K562 (cell line): ENCODE measurements around the gene CCDC77. TPM values are rescaled to one million over a fixed set of nuclear protein-coding genes. Genes with fewer than 3 reads are reported as not detected.

Experiments
- ATAC-seq: fragments of 200-7000 bp; cut with Tn5 transposase; 3 replicates; pipeline ENCODE4 v1.9.1; 2020; ENCODE audit warnings: moderate library complexity
- BruUV-seq: library from RNA; stranded (reverse); fragments of 400-500 nt; replicated peaks from 2 replicates; lab custom pipeline; 2021; lab: Mats Ljungman, UMichigan
- CTCF ChIA-PET: fragments of 300-600 bp; formaldehyde crosslinking; extraction: SDS; loops from one replicate; lab custom pipeline; 2021; ENCODE audit warnings: low intra/inter-chr PET ratio; lab: Yijun Ruan, JAX
- POLR2A ChIA-PET: fragments of 300-600, 350-650 bp; sonication (Branson Sonifier 250); formaldehyde crosslinking; extraction: SDS; loops from one replicate; lab custom pipeline; 2021; ENCODE audit warnings: antibody characterized with exemption, inconsistent platforms; lab: Yijun Ruan, JAX
- DNase-seq, 4 experiments: peaks; one replicate each; pipeline versions ENCODE4 v3.0.0 to v3.0.0-alpha.2; 2011 to 2018; ENCODE audit warnings: low spot score in 3 of 4, mixed read lengths in 3 of 4; ENCODE audit errors: extremely low read depth in 1 of 4
- FAIRE-seq: peaks from 2 replicates; lab custom pipeline; 2011; peaks lifted over from hg19 to GRCh38; lab: Jason Lieb, UNC
- H2AFZ ChIP-seq: 2 replicates; pipeline ENCODE4 v1.6.0; 2011; ENCODE audit warnings: low read depth, low read length, control low read depth, inconsistent platforms
- H3K27ac ChIP-seq: fragments of 200-600 bp; 3 replicates; pipeline ENCODE4 v1.8.0; 2011; ENCODE audit warnings: low read depth, mild to moderate bottlenecking, control low read depth, inconsistent platforms, low read length, moderate library complexity, mixed read lengths; ENCODE audit errors: extremely low read depth
- H3K27me3 ChIP-seq, 2 experiments: fragments of 300-600 bp in 1 of 2; 2 replicates in 1 of 2; 3 replicates in 1 of 2; pipeline versions ENCODE4 v1.6.0 to v1.8.0; 2011; ENCODE audit warnings: inconsistent platforms in 2 of 2, low read length in 2 of 2, mild to moderate bottlenecking in 1 of 2, mixed read lengths in 1 of 2, moderate library complexity in 1 of 2; ENCODE audit not compliant: control insufficient read depth in 2 of 2, insufficient read depth in 2 of 2
- H3K36me3 ChIP-seq: fragments of 300-600 bp; 3 replicates; pipeline ENCODE4 v1.8.0; 2011; ENCODE audit warnings: mild to moderate bottlenecking, low read length, inconsistent platforms; ENCODE audit not compliant: control insufficient read depth, insufficient read depth
- H3K4me1 ChIP-seq, 2 experiments: fragments of 200-600 bp in 1 of 2; replicated peaks in 1 of 2; 2 replicates in 1 of 2; 3 replicates in 1 of 2; pipeline versions ENCODE4 v1.5.1 to v1.8.0; 2011; ENCODE audit warnings: inconsistent platforms in 2 of 2, low read length in 2 of 2, mild to moderate bottlenecking in 1 of 2, mixed read lengths in 1 of 2, moderate library complexity in 1 of 2; ENCODE audit not compliant: control insufficient read depth in 2 of 2, insufficient read depth in 2 of 2
- H3K4me2 ChIP-seq: 2 replicates; pipeline ENCODE4 v1.6.1; 2011; ENCODE audit warnings: low read length, control low read depth, inconsistent platforms, mixed read lengths; ENCODE audit not compliant: insufficient read depth
- H3K4me3 ChIP-seq: fragments of 200-600 bp; sonication (generic), shearing (Covaris generic); 2 replicates; pipeline ENCODE4 v1.5.1; 2016; ENCODE audit warnings: control low read depth, inconsistent platforms
- H3K79me2 ChIP-seq: fragments of 200-600 bp; 3 replicates; pipeline ENCODE4 v1.8.0; 2011; ENCODE audit warnings: low read length, inconsistent platforms; ENCODE audit not compliant: control insufficient read depth, insufficient read depth
- H3K9ac ChIP-seq, 2 experiments: 2 replicates each; pipeline versions ENCODE4 v1.6.0 to v1.6.1; 2011; ENCODE audit warnings: low read depth in 2 of 2, low read length in 2 of 2, control low read depth in 1 of 2, inconsistent platforms in 1 of 2, mild to moderate bottlenecking in 1 of 2, mixed read lengths in 1 of 2; ENCODE audit not compliant: insufficient read depth in 1 of 2
- H3K9me1 ChIP-seq: one replicate; pipeline ENCODE4 v1.6.0; 2011; ENCODE audit warnings: inconsistent platforms, mild to moderate bottlenecking, low read length, moderate library complexity; ENCODE audit not compliant: control insufficient read depth, insufficient read depth
- H3K9me3 ChIP-seq: replicated peaks from 2 replicates; pipeline ENCODE4 v1.5.1; 2011; ENCODE audit warnings: low read depth, low read length, inconsistent platforms; ENCODE audit not compliant: control insufficient read depth, insufficient read depth
- H4K20me1 ChIP-seq: replicated peaks from 2 replicates; pipeline ENCODE4 v1.6.1; 2011; ENCODE audit warnings: low read length, inconsistent platforms, mixed read lengths; ENCODE audit not compliant: control insufficient read depth, insufficient read depth
- ASH1L ChIP-seq: fragments of 450-650 bp; IDR thresholded peaks from 2 replicates; pipeline ENCODE4 v1.6.1; 2018; ENCODE audit warnings: borderline replicate concordance, mild to moderate bottlenecking, low read depth; ENCODE audit not compliant: partially characterized antibody
- FOS ChIP-seq: IDR thresholded peaks from 3 replicates; pipeline ENCODE4 v1.6.1; 2011; ENCODE audit not compliant: insufficient read length; ENCODE audit errors: extremely low read depth
- FOXA3 ChIP-seq, 2 experiments: fragments of 450-650 bp in 1 of 2; sonication (generic) in 1 of 2; formaldehyde crosslinking; IDR thresholded peaks in 1 of 2; conservative IDR thresholded peaks in 1 of 2; 2 replicates each; pipeline versions ENCODE4 v1.4.0 to v1.8.0; 2020 to 2022; ENCODE audit warnings: mild to moderate bottlenecking in 2 of 2, missing genetic modification reagents in 1 of 2
- GATA2 ChIP-seq: sonication (generic); formaldehyde crosslinking; IDR thresholded peaks from 2 replicates; pipeline ENCODE4 v1.4.0; 2020; ENCODE audit warnings: mild to moderate bottlenecking, missing genetic modification reagents
- JUNB ChIP-seq: fragments of 450-650 bp; formaldehyde crosslinking; conservative IDR thresholded peaks from 2 replicates; pipeline ENCODE4 v1.4.0; 2020; ENCODE audit warnings: mild to moderate bottlenecking
- L3MBTL2 ChIP-seq: fragments of 450-650 bp; IDR thresholded peaks from 2 replicates; pipeline ENCODE4 v1.6.1; 2016; ENCODE audit warnings: mild to moderate bottlenecking, moderate library complexity
- ZNF707 ChIP-seq: fragments of 250-450 bp; sonication (Bioruptor Pico); conservative IDR thresholded peaks from 2 replicates; pipeline ENCODE4 v1.8.0; 2022; ENCODE audit warnings: inconsistent platforms, mild to moderate bottlenecking, moderate library complexity
- WGBS: fragments of 100-300 bp; shearing (Covaris generic); methylation state at CpG from one replicate; pipeline ENCODE4 v1.1.6; 2016; ENCODE audit warnings: low coverage, mixed read lengths; ENCODE audit not compliant: insufficient coverage; ENCODE audit errors: missing lambda C conversion rate; 5-methylcytosine and 5-hydroxymethylcytosine counted together
- in situ Hi-C: fragments of 300-500 bp; cut with MboI; formaldehyde crosslinking; loops from 4 replicates; pipeline ENCODE4 v1.15.0; 2018; ENCODE audit warnings: inconsistent platforms, mixed read lengths
- intact Hi-C: fragments of 100-400 bp; cut with micrococcal nuclease; formaldehyde crosslinking; loops from 2 replicates; pipeline ENCODE4 v1.14.2; 2022
- polyA plus RNA-seq, 8 experiments: library from polyadenylated mRNA; depleted of rRNA in 4 of 8; stranded (reverse) in 5 of 8; unstranded in 3 of 8; fragments of >200 nt; fragmentation: Nextera tagmentation in 2 of 8; fragmentation: Illumina TruSeq in 1 of 8; extraction: Ambion mirVana in 2 of 8; extraction: Trizol in 1 of 8; gene quantifications; 2 replicates each; pipeline versions ENCODE4 v1.2.1 to v1.2.3, GENCODE V29; 2011 to 2014; ENCODE audit warnings: inconsistent platforms in 1 of 8, missing spikeins in 1 of 8
- total RNA-seq, 7 experiments: library from RNA; depleted of rRNA in 6 of 7; stranded (reverse); fragments of >200 nt in 6 of 7; fragmentation: Illumina TruSeq in 2 of 7; extraction: Trizol in 2 of 7; gene quantifications; 2 replicates each; pipeline versions ENCODE4 v1.2.1 to v1.2.3, GENCODE V29; 2011 to 2021; ENCODE audit warnings: low replicate concordance in 1 of 7

CCDC77 gene
- total and polyA plus RNA-seq, 9 of the 15 experiments (the other 6 are each of a cell fraction or from before 2014, with no cell fraction given), result 10.5 to 26.5 (median 17.8) TPM

DNA sequence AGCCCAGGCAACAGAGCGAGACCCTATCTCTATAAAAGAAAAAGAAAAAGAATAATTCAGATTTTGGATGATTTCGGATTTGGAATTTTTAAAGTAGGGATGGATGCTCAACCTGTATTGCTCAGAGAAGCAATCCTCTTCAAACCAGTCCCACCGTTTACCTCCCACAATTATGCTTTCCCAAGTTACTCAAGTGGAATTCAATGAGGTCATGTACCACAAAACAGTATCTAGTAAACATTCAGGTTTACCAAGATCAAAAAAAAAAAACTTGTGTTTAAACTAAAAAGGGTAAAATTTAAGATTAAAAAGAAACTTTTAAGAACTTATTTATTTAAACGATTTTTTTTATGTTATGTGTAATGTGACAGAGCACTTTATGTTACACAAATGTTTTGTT, 14.8 kb upstream of the CCDC77 start:
- intact Hi-C loops (no loop called here), in situ Hi-C loops (no loop called here)
- POLR2A ChIA-PET, result interaction anchor here (0.6 kb wide), 1 partner anchor 36 kb away, joined by 4 read pairs; no protein-coding TSS in a partner anchor
- no peak for DNase-seq
- Histone ChIP-seq H3K27ac (no peak overlapping the region), H3K9ac (peak overlapping the region in 1 of 2 experiments; percentile 82; a peak in 2 of 4 replicates), H3K79me2 (peaks cover 43% of the 10 kb centered on the region), H3K9me1 (no peaks in the 10 kb centered on the region), H3K4me3 (peak overlapping the region; percentile 98; the same call in 1 of the 2 replicates), H3K9me3 (no peaks in the 10 kb centered on the region), H3K27me3 (no peaks in the 10 kb centered on the region), H2AFZ (no peak overlapping the region), H4K20me1 (peaks cover 9% of the 10 kb centered on the region), H3K4me1 (no peaks in the 10 kb centered on the region; a peak in 1 of 5 replicates), H3K4me2 (no peak overlapping the region), H3K36me3 (peaks cover 34% of the 10 kb centered on the region; the same call in 2 of the 3 replicates)
- 11% methylated on average over 4 of the region's 4 CpGs for WGBS
- no TSS peak for BruUV-seq
- CTCF ChIA-PET, result no interaction called here
- no peak for FAIRE-seq
- ATAC-seq, result no peak
- TF ChIP-seq ZNF707 (CRISPR knock-in tag) (no peak), ASH1L (no peak), FOS (no peak), JUNB (CRISPR knock-in tag) (no peak), L3MBTL2 (no peak), GATA2 (no peak), FOXA3 (CRISPR knock-in tag; conservative IDR thresholded peaks at IDR 0.05 in 1 of 2, IDR thresholded peaks at IDR 0.05 in 1 of 2) (no peak)
